GM23338 (cell line): Measurements from ENCODE around the gene SPATA1. TPM values are rescaled to one million over a fixed set of nuclear protein-coding genes. Genes with fewer than 3 reads are reported as not detected.
A peak's percentile ranks its signal among the peaks of the same experiment; 100 is the strongest.
"Not testable (repeated sequence)": the region's sequence is repeated elsewhere in the genome, so short reads cannot be mapped to it uniquely, and the experiment has no call there.

Source experiments
- ATAC-seq: fragments of 200-7000 bp; cut with Tn5 transposase; 3 replicates; pipeline ENCODE4 v1.9.1; 2020
- DNase-seq: peaks from one replicate; pipeline ENCODE4 v3.0.0-alpha.2; 2015; ENCODE audit warnings: low spot score
- H2AFZ ChIP-seq: fragments of 200-600 bp; sonication (generic); 2 replicates; pipeline ENCODE4 v1.8.0; 2016; ENCODE audit warnings: antibody characterized with exemption, mild to moderate bottlenecking, moderate library complexity
- H3F3A ChIP-seq: fragments of 200-600 bp; sonication (generic); replicated peaks from 2 replicates; pipeline ENCODE4 v1.8.0; 2017; ENCODE audit warnings: antibody characterized with exemption, mixed run types, low read depth
- H3K27ac ChIP-seq: fragments of 200-600 bp; sonication (generic); 2 replicates; pipeline ENCODE4 v1.6.1; 2016; ENCODE audit warnings: low read depth
- H3K27me3 ChIP-seq: fragments of 200-600 bp; sonication (generic); 2 replicates; pipeline ENCODE4 v1.8.0; 2016; ENCODE audit warnings: mild to moderate bottlenecking, mixed run types, moderate library complexity; ENCODE audit not compliant: insufficient read depth
- H3K36me3 ChIP-seq: fragments of 200-600 bp; sonication (generic); 2 replicates; pipeline ENCODE4 v1.8.0; 2016; ENCODE audit warnings: mild to moderate bottlenecking; ENCODE audit not compliant: insufficient read depth
- H3K4me1 ChIP-seq: fragments of 200-600 bp; sonication (generic); 2 replicates; pipeline ENCODE4 v1.8.0; 2016; ENCODE audit warnings: mild to moderate bottlenecking, moderate library complexity; ENCODE audit not compliant: insufficient read depth
- H3K4me2 ChIP-seq: fragments of 200-600 bp; sonication (generic); 2 replicates; pipeline ENCODE4 v1.7.1; 2017; ENCODE audit warnings: mixed run types
- H3K4me3 ChIP-seq: fragments of 200-600 bp; sonication (generic); 2 replicates; pipeline ENCODE4 v1.6.1; 2016; ENCODE audit warnings: mixed run types
- H3K79me2 ChIP-seq: fragments of 200-600 bp; sonication (generic); replicated peaks from 2 replicates; pipeline ENCODE4 v1.8.0; 2017; ENCODE audit warnings: mild to moderate bottlenecking; ENCODE audit not compliant: insufficient read depth
- H3K9me2 ChIP-seq: fragments of 200-600 bp; sonication (generic); 2 replicates; pipeline ENCODE4 v1.8.0; 2017; ENCODE audit not compliant: insufficient read depth
- H4K20me1 ChIP-seq: fragments of 200-600 bp; sonication (generic); replicated peaks from 2 replicates; pipeline ENCODE4 v1.8.0; 2017; ENCODE audit warnings: mild to moderate bottlenecking; ENCODE audit not compliant: insufficient read depth
- H3K27ac Mint-ChIP-seq: 2 replicates; pipeline ENCODE4 v1.8.0; 2020; ENCODE audit warnings: inconsistent platforms, mild to moderate bottlenecking, moderate library complexity, mixed read lengths
- H3K27me3 Mint-ChIP-seq: 3 replicates; pipeline ENCODE4 v1.8.0; 2022; ENCODE audit warnings: low read depth, mild to moderate bottlenecking, moderate library complexity, mixed read lengths, inconsistent platforms; ENCODE audit not compliant: insufficient read depth, poor library complexity
- H3K36me3 Mint-ChIP-seq: 3 replicates; pipeline ENCODE4 v1.8.0; 2021; ENCODE audit warnings: low read depth, mild to moderate bottlenecking, inconsistent platforms, moderate library complexity, mixed read lengths
- H3K4me1 Mint-ChIP-seq: 3 replicates; pipeline ENCODE4 v1.8.0; 2020; ENCODE audit warnings: mild to moderate bottlenecking, inconsistent platforms, mixed read lengths
- H3K4me3 Mint-ChIP-seq: 3 replicates; pipeline ENCODE4 v1.8.0; 2021; ENCODE audit warnings: moderate library complexity, mild to moderate bottlenecking, inconsistent platforms, mixed read lengths
- H3K9me3 Mint-ChIP-seq: 3 replicates; pipeline ENCODE4 v1.8.0; 2020; ENCODE audit warnings: moderate library complexity, mild to moderate bottlenecking, inconsistent platforms, mixed read lengths
- ZNF331 ChIP-seq: fragments of 250-450 bp; sonication (Bioruptor Pico); IDR thresholded peaks from 2 replicates; pipeline ENCODE4 v1.5.0; 2020; ENCODE audit warnings: low read depth, mild to moderate bottlenecking, moderate library complexity
- polyA plus RNA-seq: library from polyadenylated mRNA; unstranded; fragments of >200 nt; fragmentation: Nextera tagmentation; extraction: Ambion mirVana; gene quantifications from 2 replicates; pipeline ENCODE4 v1.2.1, GENCODE V29; 2016
- total RNA-seq: library from RNA; depleted of rRNA; stranded (reverse); fragments of >200 nt; shearing (Covaris generic); gene quantifications from 2 replicates; pipeline ENCODE4 v1.2.3, GENCODE V29; 2014
- TF ChIP-seq, protein P1 (sequence below): IDR thresholded peaks from 2 replicates; pipeline ENCODE4 v1.6.1; 2016; ENCODE audit warnings: antibody characterized with exemption
- TF ChIP-seq, protein P2 (sequence below): fragments of 250-450 bp; sonication (Bioruptor Pico); IDR thresholded peaks from 2 replicates; pipeline ENCODE4 v1.5.0; 2020; ENCODE audit warnings: mild to moderate bottlenecking, moderate library complexity

SPATA1 gene
- total and polyA plus RNA-seq, 2 experiments from 2014 or later = 3.3 TPM; not detected in 1

DNA sequence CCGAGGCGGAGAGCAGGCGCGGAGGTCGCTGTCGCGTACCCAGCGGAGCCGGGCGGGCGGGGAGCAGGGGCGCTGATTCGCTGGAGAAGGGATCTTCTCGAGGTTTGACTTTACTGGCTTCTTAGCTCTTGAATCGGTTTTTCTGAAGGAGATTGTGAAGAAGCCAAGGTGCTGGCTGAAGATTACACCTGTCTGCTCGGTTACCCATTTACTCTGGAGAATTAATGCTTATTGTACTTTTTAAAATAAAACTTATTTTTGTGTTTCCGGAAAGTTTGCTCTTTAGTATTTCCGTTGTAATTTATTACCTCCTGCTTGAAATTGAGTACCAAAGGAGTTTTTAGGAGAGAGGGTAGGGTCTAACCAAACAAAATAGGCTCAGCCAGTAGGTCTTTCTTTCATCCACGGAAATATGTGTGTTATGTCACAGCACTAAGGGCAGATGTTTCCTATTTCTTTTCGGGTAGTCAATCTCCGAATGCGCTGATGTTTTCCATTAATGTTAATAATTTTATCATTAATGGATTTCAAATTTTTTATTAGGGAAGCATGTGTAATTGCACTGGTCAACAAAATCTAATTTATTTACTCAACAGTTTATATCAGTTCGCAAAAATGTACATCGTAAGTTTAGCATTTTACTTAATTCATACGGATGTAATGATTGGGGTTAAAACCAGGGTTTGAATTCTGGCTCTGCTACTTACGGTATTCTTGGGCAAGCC, 705 bp downstream of the SPATA1 start (continued):
- TF ChIP-seq, protein P1, sequence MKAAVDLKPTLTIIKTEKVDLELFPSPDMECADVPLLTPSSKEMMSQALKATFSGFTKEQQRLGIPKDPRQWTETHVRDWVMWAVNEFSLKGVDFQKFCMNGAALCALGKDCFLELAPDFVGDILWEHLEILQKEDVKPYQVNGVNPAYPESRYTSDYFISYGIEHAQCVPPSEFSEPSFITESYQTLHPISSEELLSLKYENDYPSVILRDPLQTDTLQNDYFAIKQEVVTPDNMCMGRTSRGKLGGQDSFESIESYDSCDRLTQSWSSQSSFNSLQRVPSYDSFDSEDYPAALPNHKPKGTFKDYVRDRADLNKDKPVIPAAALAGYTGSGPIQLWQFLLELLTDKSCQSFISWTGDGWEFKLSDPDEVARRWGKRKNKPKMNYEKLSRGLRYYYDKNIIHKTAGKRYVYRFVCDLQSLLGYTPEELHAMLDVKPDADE = no peak
- TF ChIP-seq, protein P2, sequence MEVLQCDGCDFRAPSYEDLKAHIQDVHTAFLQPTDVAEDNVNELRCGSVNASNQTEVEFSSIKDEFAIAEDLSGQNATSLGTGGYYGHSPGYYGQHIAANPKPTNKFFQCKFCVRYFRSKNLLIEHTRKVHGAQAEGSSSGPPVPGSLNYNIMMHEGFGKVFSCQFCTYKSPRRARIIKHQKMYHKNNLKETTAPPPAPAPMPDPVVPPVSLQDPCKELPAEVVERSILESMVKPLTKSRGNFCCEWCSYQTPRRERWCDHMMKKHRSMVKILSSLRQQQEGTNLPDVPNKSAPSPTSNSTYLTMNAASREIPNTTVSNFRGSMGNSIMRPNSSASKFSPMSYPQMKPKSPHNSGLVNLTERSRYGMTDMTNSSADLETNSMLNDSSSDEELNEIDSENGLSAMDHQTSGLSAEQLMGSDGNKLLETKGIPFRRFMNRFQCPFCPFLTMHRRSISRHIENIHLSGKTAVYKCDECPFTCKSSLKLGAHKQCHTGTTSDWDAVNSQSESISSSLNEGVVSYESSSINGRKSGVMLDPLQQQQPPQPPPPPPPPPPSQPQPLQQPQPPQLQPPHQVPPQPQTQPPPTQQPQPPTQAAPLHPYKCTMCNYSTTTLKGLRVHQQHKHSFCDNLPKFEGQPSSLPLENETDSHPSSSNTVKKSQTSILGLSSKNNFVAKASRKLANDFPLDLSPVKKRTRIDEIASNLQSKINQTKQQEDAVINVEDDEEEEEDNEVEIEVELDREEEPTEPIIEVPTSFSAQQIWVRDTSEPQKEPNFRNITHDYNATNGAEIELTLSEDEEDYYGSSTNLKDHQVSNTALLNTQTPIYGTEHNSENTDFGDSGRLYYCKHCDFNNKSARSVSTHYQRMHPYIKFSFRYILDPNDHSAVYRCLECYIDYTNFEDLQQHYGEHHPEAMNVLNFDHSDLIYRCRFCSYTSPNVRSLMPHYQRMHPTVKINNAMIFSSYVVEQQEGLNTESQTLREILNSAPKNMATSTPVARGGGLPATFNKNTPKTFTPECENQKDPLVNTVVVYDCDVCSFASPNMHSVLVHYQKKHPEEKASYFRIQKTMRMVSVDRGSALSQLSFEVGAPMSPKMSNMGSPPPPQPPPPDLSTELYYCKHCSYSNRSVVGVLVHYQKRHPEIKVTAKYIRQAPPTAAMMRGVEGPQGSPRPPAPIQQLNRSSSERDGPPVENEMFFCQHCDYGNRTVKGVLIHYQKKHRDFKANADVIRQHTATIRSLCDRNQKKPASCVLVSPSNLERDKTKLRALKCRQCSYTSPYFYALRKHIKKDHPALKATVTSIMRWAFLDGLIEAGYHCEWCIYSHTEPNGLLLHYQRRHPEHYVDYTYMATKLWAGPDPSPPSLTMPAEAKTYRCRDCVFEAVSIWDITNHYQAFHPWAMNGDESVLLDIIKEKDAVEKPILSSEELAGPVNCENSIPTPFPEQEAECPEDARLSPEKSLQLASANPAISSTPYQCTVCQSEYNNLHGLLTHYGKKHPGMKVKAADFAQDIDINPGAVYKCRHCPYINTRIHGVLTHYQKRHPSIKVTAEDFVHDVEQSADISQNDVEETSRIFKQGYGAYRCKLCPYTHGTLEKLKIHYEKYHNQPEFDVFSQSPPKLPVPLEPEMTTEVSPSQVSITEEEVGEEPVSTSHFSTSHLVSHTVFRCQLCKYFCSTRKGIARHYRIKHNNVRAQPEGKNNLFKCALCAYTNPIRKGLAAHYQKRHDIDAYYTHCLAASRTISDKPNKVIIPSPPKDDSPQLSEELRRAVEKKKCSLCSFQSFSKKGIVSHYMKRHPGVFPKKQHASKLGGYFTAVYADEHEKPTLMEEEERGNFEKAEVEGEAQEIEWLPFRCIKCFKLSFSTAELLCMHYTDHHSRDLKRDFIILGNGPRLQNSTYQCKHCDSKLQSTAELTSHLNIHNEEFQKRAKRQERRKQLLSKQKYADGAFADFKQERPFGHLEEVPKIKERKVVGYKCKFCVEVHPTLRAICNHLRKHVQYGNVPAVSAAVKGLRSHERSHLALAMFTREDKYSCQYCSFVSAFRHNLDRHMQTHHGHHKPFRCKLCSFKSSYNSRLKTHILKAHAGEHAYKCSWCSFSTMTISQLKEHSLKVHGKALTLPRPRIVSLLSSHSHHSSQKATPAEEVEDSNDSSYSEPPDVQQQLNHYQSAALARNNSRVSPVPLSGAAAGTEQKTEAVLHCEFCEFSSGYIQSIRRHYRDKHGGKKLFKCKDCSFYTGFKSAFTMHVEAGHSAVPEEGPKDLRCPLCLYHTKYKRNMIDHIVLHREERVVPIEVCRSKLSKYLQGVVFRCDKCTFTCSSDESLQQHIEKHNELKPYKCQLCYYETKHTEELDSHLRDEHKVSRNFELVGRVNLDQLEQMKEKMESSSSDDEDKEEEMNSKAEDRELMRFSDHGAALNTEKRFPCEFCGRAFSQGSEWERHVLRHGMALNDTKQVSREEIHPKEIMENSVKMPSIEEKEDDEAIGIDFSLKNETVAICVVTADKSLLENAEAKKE (CRISPR knock-in tag) = no peak
- TF ChIP-seq ZNF331 (CRISPR knock-in tag) = no peak

DNA sequence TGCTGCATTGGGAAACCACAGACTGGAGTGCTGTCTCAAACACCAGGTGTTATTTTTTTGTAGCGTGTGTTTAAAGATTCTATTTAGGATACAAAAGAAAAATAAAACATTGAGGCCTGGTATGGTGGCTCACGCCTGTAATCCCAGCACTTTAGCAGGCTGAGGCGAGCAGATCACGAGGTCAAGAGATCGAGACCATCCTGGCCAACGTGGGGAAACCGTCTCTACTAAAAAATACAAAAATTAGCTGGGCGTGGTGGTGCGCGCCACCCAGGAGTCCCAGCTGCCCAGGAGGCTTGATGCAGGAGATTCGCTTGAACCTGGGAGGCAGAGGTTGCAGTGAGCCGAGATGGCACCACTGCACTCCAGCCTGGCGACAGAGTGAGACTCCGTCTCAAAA, 1.7 kb downstream of the SPATA1 start:
- not testable (repeated sequence) for H3K36me3 Mint-ChIP-seq, ATAC-seq, H3K9me2 ChIP-seq, H2AFZ ChIP-seq, H3K4me3 Mint-ChIP-seq, H3K9me3 Mint-ChIP-seq, H3F3A ChIP-seq, H3K27ac Mint-ChIP-seq, H3K4me2 ChIP-seq, H3K36me3 ChIP-seq, DNase-seq, H3K27ac ChIP-seq
- H3K27me3 Mint-ChIP-seq = peaks cover 12% of the 10 kb centered on the region
- peak overlapping the region; percentile 96; the same call in 1 of the 2 replicates for H3K4me3 ChIP-seq
- H3K4me1 ChIP-seq = peaks cover 28% of the 10 kb centered on the region
- H3K79me2 ChIP-seq = peaks cover 26% of the 10 kb centered on the region
- peaks cover 21% of the 10 kb centered on the region for H3K4me1 Mint-ChIP-seq
- peaks cover 12% of the 10 kb centered on the region for H3K27me3 ChIP-seq
- H4K20me1 ChIP-seq = peaks cover 10% of the 10 kb centered on the region; the same call in 1 of the 2 replicates
